Stomach smooth muscle (tissue), 2 donors: Measurements from ENCODE around the gene CTXND1.

Experiments
- H3K27ac ChIP-seq: one replicate; pipeline ENCODE4 v1.7.0; 2013; ENCODE audit warnings: mild to moderate bottlenecking, low read length, inconsistent platforms
- H3K27me3 ChIP-seq, 2 donors: one replicate each; pipeline ENCODE4 v1.7.0; 2013; ENCODE audit warnings: low read length in 2 of 2; ENCODE audit not compliant: insufficient read depth in 2 of 2, control insufficient read depth in 1 of 2
- H3K36me3 ChIP-seq, 2 donors: one replicate each; pipeline ENCODE4 v1.7.0; 2013; ENCODE audit warnings: low read length in 2 of 2; ENCODE audit not compliant: control insufficient read depth in 2 of 2, insufficient read depth in 2 of 2
- H3K4me1 ChIP-seq: one replicate; pipeline ENCODE4 v1.7.0; 2013; ENCODE audit warnings: low read length; ENCODE audit not compliant: control insufficient read depth, insufficient read depth
- H3K4me3 ChIP-seq, 2 donors: one replicate each; pipeline ENCODE4 v1.7.0; 2013; ENCODE audit warnings: low read length in 2 of 2
- H3K9ac ChIP-seq, 2 donors: one replicate each; pipeline ENCODE4 v1.7.0; 2013; ENCODE audit warnings: low read length in 2 of 2, mild to moderate bottlenecking in 1 of 2
- H3K9me3 ChIP-seq, 2 donors: one replicate each; pipeline ENCODE4 v1.7.0; 2013; ENCODE audit warnings: low read length in 2 of 2; ENCODE audit not compliant: control insufficient read depth in 2 of 2
- donor health status: healthy.
- donor health status: Pancreatic carcinoma.

Gene CTXND1

GRCh38 chr15:80152896-80153876, 98.8 kb downstream of the CTXND1 start, which contains the start of gene FAH:
Gene FAH (plus strand): TSS chr15:80152999. CDS start chr15:80153055, 56 bp downstream.
- no peaks in the 10 kb centered on the region for H3K27me3 ChIP-seq
- H3K4me1 ChIP-seq: peaks cover 12% of the 10 kb centered on the region
- peaks cover 0 to 3% of the 10 kb centered on the region in 2 donors for H3K36me3 ChIP-seq
- H3K9ac ChIP-seq: peak within 1 kb of the TSS; percentile 54 to 71
- peak within 1 kb of the TSS; percentile 72 to 86 for H3K4me3 ChIP-seq
- H3K9me3 ChIP-seq: no peaks in the 10 kb centered on the region
- H3K27ac ChIP-seq: peak within 1 kb of the TSS; percentile 62

DNA sequence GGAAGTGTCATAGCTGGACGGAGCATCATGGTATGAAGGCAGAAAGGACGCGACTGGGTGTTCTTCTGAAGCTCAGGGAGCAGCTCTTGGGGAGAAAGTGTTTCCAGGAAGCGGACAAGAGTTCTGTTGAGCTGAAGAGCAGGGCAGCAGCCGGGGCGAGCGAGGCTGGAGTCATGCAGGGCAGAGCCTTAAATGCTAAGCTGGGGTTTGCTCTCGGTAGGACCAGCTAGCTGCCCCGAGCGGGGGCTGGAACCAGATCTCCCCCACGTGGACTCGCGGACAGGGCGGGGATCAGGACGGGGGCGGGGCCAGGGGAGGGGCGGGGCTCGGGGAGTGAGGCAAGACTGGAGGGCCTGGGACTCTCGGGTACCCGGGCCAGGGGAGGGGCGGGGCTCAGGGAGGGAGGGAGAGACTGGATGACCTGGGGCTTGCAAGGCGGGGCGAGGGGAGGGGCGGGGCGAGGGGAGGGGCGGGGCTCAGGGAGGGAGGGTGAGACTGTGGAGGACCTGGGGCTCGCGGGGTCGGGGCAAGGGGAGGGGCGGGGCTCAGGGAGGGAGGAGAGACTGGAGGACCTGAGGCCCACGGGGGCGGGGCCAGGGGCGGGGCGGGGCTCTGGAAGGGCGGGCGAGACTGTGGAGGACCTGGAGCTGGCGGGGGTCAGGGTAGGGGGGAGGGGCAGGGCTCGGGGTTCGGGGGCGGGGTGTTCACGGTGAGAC, 99.7 kb downstream of the CTXND1 start:
- H3K27me3 ChIP-seq: no peaks in the 10 kb centered on the region
- H3K4me1 ChIP-seq: peaks cover 12% of the 10 kb centered on the region
- H3K4me3 ChIP-seq: peak overlapping the region; percentile 61 to 86
- no peaks in the 10 kb centered on the region for H3K36me3 ChIP-seq
- H3K9me3 ChIP-seq: no peaks in the 10 kb centered on the region
- peak overlapping the region; percentile 14 to 71 for H3K9ac ChIP-seq
- peak overlapping the region; percentile 42 for H3K27ac ChIP-seq

DNA sequence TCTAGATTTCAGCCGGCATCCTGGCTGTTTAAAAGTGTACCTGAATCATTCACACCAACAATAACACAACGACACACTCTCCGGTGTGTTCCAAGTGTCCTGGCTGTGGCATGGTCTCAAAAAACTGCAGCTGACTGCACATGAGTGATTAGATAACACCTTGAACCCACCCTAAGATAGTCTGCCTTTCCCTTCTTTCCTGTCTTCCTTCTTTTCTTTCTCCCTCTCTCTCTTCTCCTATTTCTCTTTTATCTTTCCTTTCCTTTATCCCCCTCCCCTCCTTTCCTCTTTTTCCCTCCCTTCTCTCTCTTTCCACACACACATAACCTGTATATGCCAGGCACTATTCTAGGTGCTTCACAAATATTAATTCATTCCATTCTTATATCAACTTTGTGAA, 100.4 kb downstream of the CTXND1 start:
- no peaks in the 10 kb centered on the region for H3K36me3 ChIP-seq
- H3K27ac ChIP-seq: no peak overlapping the region

GRCh38 chr15:80151148-80151547, 100.9 kb downstream of the CTXND1 start:
- Histone ChIP-seq H3K27ac (no peak overlapping the region), H3K27me3 (no peaks in the 10 kb centered on the region), H3K9me3 (no peaks in the 10 kb centered on the region), H3K9ac (no peak overlapping the region), H3K36me3 (no peaks in the 10 kb centered on the region), H3K4me3 (no peak overlapping the region), H3K4me1 (peaks cover 12% of the 10 kb centered on the region)

More for the DNA sequence above, 100.4 kb downstream of the CTXND1 start:
- Histone ChIP-seq H3K27me3 (no peaks in the 10 kb centered on the region), H3K4me1 (peaks cover 12% of the 10 kb centered on the region), H3K4me3 (peak overlapping the region in 1 of 2 donors; percentile 74), H3K9ac (peak overlapping the region in 1 of 2 donors; percentile 14), H3K9me3 (no peaks in the 10 kb centered on the region)
